Mononuclear cell (primary cell): ENCODE measurements around the gene NUDT3. TPM values are rescaled to one million over a fixed set of nuclear protein-coding genes. Genes with fewer than 3 reads are reported as not detected.
A peak's percentile ranks its signal among the peaks of the same experiment; 100 is the strongest.
"Not testable (repeated sequence)": the region's sequence is repeated elsewhere in the genome, so short reads cannot be mapped to it uniquely, and the experiment has no call there.

ENCODE experiments used
- H3K27me3 ChIP-seq: 2 replicates; pipeline ENCODE4 v1.6.0; 2011; ENCODE audit warnings: low read length, control low read depth; ENCODE audit not compliant: insufficient read depth
- H3K4me1 ChIP-seq: 2 replicates; pipeline ENCODE4 v1.5.1; 2011; ENCODE audit warnings: mild to moderate bottlenecking, low read length, control low read depth; ENCODE audit not compliant: insufficient read depth
- H3K4me3 ChIP-seq: 2 replicates; pipeline ENCODE4 v1.5.1; 2011; ENCODE audit warnings: mild to moderate bottlenecking, low read length, moderate library complexity
- H3K9me3 ChIP-seq: 2 replicates; pipeline ENCODE4 v1.5.1; 2011; ENCODE audit warnings: low read depth, mild to moderate bottlenecking, control low read depth, low read length
- total RNA-seq: library from RNA; depleted of rRNA; stranded (reverse); fragments of >200 nt; gene quantifications from one replicate; pipeline ENCODE4 v1.2.3, GENCODE V29; 2012

Gene NUDT3
- total RNA-seq, 1 donor: 23.8 TPM

- no peak overlapping the region for H3K4me3 ChIP-seq
- H3K9me3 ChIP-seq: no peaks in the 10 kb centered on the region
- peaks cover 3% of the 10 kb centered on the region for H3K4me1 ChIP-seq
- no peaks in the 10 kb centered on the region for H3K27me3 ChIP-seq
Measured at GRCh38 chr6:34414999-34415858, 22.8 kb upstream of the NUDT3 start.

GRCh38 chr6:34412643-34413214 is 20.3 kb upstream of the NUDT3 start:
- H3K4me3 ChIP-seq: no peak overlapping the region

GRCh38 chr6:34412016-34412415 is 19.5 kb upstream of the NUDT3 start:
- H3K4me1 ChIP-seq: peaks cover 3% of the 10 kb centered on the region
- no peak overlapping the region for H3K4me3 ChIP-seq
- H3K27me3 ChIP-seq: no peaks in the 10 kb centered on the region
- H3K9me3 ChIP-seq: no peaks in the 10 kb centered on the region

More at GRCh38 chr6:34412643-34413214, 20.3 kb upstream of the NUDT3 start:
- peaks cover 3% of the 10 kb centered on the region for H3K4me1 ChIP-seq
- no peaks in the 10 kb centered on the region for H3K9me3 ChIP-seq
- H3K27me3 ChIP-seq: no peaks in the 10 kb centered on the region

- not testable (repeated sequence) for H3K27me3 ChIP-seq, H3K4me1 ChIP-seq, H3K9me3 ChIP-seq, H3K4me3 ChIP-seq
Measured at GRCh38 chr6:34407915-34408314, 15.4 kb upstream of the NUDT3 start.

GRCh38 chr6:34396518-34396917 is 4.0 kb upstream of the NUDT3 start:
- Histone ChIP-seq H3K4me1 (peaks cover 16% of the 10 kb centered on the region), H3K4me3 (no peak overlapping the region), H3K9me3 (no peaks in the 10 kb centered on the region), H3K27me3 (no peaks in the 10 kb centered on the region)

GRCh38 chr6:34393966-34394305 is 1.5 kb upstream of the NUDT3 start:
- H3K27me3 ChIP-seq: no peaks in the 10 kb centered on the region
- no peak overlapping the region for H3K4me3 ChIP-seq
- peaks cover 35% of the 10 kb centered on the region for H3K4me1 ChIP-seq
- H3K9me3 ChIP-seq: no peaks in the 10 kb centered on the region

GRCh38 chr6:34393191-34393965 is 909 bp upstream of the NUDT3 start:
- Histone ChIP-seq H3K27me3 (no peaks in the 10 kb centered on the region), H3K4me1 (peaks cover 36% of the 10 kb centered on the region), H3K4me3 (peak overlapping the region; percentile 88), H3K9me3 (no peaks in the 10 kb centered on the region)

- H3K4me1 ChIP-seq: peaks cover 36% of the 10 kb centered on the region
- H3K9me3 ChIP-seq: no peaks in the 10 kb centered on the region
- H3K4me3 ChIP-seq: peak overlapping the region; percentile 88
- no peaks in the 10 kb centered on the region for H3K27me3 ChIP-seq
Measured at GRCh38 chr6:34391786-34392496, 528 bp downstream of the NUDT3 start.

- Histone ChIP-seq H3K4me3 (peak overlapping the region; percentile 88), H3K4me1 (peaks cover 41% of the 10 kb centered on the region), H3K27me3 (no peaks in the 10 kb centered on the region), H3K9me3 (no peaks in the 10 kb centered on the region)
Measured at GRCh38 chr6:34391473-34391785, 1.0 kb downstream of the NUDT3 start.

GRCh38 chr6:34390531-34391472 is 1.7 kb downstream of the NUDT3 start:
- peaks cover 42% of the 10 kb centered on the region for H3K4me1 ChIP-seq
- H3K27me3 ChIP-seq: no peaks in the 10 kb centered on the region
- H3K4me3 ChIP-seq: peak overlapping the region; percentile 88

GRCh38 chr6:34389034-34389433 is 3.4 kb downstream of the NUDT3 start:
- peaks cover 44% of the 10 kb centered on the region for H3K4me1 ChIP-seq
- no peaks in the 10 kb centered on the region for H3K9me3 ChIP-seq
- no peaks in the 10 kb centered on the region for H3K27me3 ChIP-seq
- H3K4me3 ChIP-seq: no peak overlapping the region

More at GRCh38 chr6:34390531-34391472, 1.7 kb downstream of the NUDT3 start:
- no peaks in the 10 kb centered on the region for H3K9me3 ChIP-seq

GRCh38 chr6:34388421-34388820 is 4.0 kb downstream of the NUDT3 start:
- no peaks in the 10 kb centered on the region for H3K9me3 ChIP-seq
- H3K4me3 ChIP-seq: no peak overlapping the region
- H3K4me1 ChIP-seq: peaks cover 38% of the 10 kb centered on the region
- H3K27me3 ChIP-seq: no peaks in the 10 kb centered on the region

- no peaks in the 10 kb centered on the region for H3K27me3 ChIP-seq
- no peaks in the 10 kb centered on the region for H3K9me3 ChIP-seq
- peaks cover 29% of the 10 kb centered on the region for H3K4me1 ChIP-seq
Measured at GRCh38 chr6:34386316-34387137, 5.9 kb downstream of the NUDT3 start.

More at GRCh38 chr6:34386316-34387137, 5.9 kb downstream of the NUDT3 start:
- H3K4me3 ChIP-seq: no peak overlapping the region
